ENCODE measurements around the gene NEK1.

NEK1 gene

DNA sequence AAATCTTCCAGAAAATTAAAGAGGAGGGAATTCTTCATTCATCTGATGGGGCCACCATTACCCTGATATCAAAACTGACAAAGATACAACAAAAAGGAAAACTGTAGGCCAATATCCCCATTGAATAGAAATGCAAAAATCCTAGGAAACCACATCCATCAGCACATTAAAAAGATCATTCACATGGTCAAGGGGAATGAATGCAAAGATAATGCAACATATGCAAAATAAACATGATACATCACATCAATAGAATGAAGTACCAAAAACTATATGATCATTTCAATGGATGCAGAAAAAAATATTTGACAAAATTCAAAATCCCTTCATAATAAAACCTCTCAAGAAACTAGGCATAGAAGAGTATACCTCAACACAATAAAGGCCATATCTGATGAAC, 232.7 kb downstream of the NEK1 start:
- Mint-ChIP-seq H3K4me1 (no peaks in the 10 kb centered on the region), H3K27ac (no peak overlapping the region), H3K9me3 (peaks cover 68% of the 10 kb centered on the region), H3K36me3 (ENCODE audit: low read depth) (peaks cover 10% of the 10 kb centered on the region), H3K27me3 (ENCODE audit: low read depth, poor library complexity) (peaks cover 3% of the 10 kb centered on the region), H3K4me3 (no peak overlapping the region)
- TF ChIP-seq, protein P1, sequence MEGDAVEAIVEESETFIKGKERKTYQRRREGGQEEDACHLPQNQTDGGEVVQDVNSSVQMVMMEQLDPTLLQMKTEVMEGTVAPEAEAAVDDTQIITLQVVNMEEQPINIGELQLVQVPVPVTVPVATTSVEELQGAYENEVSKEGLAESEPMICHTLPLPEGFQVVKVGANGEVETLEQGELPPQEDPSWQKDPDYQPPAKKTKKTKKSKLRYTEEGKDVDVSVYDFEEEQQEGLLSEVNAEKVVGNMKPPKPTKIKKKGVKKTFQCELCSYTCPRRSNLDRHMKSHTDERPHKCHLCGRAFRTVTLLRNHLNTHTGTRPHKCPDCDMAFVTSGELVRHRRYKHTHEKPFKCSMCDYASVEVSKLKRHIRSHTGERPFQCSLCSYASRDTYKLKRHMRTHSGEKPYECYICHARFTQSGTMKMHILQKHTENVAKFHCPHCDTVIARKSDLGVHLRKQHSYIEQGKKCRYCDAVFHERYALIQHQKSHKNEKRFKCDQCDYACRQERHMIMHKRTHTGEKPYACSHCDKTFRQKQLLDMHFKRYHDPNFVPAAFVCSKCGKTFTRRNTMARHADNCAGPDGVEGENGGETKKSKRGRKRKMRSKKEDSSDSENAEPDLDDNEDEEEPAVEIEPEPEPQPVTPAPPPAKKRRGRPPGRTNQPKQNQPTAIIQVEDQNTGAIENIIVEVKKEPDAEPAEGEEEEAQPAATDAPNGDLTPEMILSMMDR (IDR thresholded peaks at IDR 0.05): no peak
- no peak for DNase-seq

DNA sequence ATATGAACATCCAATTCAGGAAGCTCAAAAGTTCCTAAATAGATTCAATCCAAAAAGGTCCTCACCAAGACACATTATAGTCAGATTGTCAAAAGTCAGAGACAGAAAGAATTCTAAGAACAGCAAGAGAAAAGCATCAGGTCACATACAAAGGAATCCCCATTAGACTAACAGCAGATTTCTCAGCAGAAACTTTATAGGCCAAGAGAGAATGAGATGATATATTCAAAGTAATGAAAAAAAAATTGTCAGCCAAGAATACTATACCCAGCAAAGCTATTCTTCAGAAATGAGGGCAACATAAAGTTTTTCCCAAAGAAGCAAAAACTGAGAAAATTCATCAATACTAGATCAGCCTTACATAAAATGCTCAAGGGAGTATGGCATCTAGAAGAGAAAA, 235.0 kb downstream of the NEK1 start:
- Mint-ChIP-seq H3K27me3 (ENCODE audit: low read depth, poor library complexity) (peaks cover 3% of the 10 kb centered on the region), H3K36me3 (ENCODE audit: low read depth) (peaks cover 10% of the 10 kb centered on the region), H3K27ac (no peak overlapping the region), H3K4me1 (no peaks in the 10 kb centered on the region), H3K4me3 (no peak overlapping the region), H3K9me3 (peaks cover 64% of the 10 kb centered on the region)
- DNase-seq: no peak
- TF ChIP-seq, protein P1 (IDR thresholded peaks at IDR 0.05): no peak

DNA sequence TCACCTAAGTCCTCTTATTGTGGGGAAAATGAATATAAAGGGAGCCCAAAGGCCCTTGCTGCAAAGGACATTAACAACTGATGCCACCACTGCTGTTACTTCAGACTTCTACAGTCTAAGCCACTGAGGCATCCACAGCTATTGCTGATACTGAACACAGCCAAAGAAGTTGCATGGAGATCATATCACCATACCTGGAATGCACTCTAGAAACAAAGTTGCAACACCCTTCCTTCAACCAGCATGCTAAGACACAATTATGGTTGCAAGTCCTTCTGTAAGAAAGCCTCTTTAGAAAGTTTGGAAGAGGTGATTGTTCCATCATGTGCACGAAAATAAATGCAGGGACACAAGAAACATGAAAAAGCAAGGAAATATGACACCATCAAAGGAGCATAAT, 236.0 kb downstream of the NEK1 start:
- no peak overlapping the region for H3K4me3 Mint-ChIP-seq
- H3K4me1 Mint-ChIP-seq: no peaks in the 10 kb centered on the region
- no peak for DNase-seq
- H3K36me3 Mint-ChIP-seq (ENCODE audit: low read depth): peaks cover 10% of the 10 kb centered on the region
- H3K27ac Mint-ChIP-seq: no peak overlapping the region
- H3K27me3 Mint-ChIP-seq (ENCODE audit: low read depth, poor library complexity): peaks cover 3% of the 10 kb centered on the region
- TF ChIP-seq, protein P1 (IDR thresholded peaks at IDR 0.05): no peak
- peaks cover 56% of the 10 kb centered on the region for H3K9me3 Mint-ChIP-seq

DNA sequence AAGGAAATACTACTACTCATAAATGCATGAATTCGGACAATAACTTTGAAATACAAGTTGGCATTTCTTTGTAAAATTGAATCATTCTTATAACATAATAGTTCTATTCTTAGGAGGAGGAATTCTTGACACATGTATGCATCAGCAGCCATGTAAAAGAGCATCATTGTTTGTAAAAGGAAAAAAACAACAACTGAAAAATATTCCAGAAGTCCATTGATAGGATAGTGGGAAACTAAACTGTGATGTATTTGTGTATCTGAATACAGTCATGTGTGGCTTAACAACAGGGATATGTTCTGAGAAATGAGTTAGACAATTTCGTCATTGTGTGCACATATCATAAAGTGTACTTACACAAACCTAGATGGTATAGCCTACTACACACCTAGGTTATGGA, 239.6 kb downstream of the NEK1 start:
- DNase-seq: no peak
- H3K9me3 Mint-ChIP-seq: peaks cover 19% of the 10 kb centered on the region
- peaks cover 3% of the 10 kb centered on the region for H3K27me3 Mint-ChIP-seq (ENCODE audit: low read depth, poor library complexity)
- no peak overlapping the region for H3K27ac Mint-ChIP-seq
- H3K4me3 Mint-ChIP-seq: no peak overlapping the region
- no peaks in the 10 kb centered on the region for H3K4me1 Mint-ChIP-seq
- peaks cover 10% of the 10 kb centered on the region for H3K36me3 Mint-ChIP-seq (ENCODE audit: low read depth)
- TF ChIP-seq, protein P1 (IDR thresholded peaks at IDR 0.05): no peak

DNA sequence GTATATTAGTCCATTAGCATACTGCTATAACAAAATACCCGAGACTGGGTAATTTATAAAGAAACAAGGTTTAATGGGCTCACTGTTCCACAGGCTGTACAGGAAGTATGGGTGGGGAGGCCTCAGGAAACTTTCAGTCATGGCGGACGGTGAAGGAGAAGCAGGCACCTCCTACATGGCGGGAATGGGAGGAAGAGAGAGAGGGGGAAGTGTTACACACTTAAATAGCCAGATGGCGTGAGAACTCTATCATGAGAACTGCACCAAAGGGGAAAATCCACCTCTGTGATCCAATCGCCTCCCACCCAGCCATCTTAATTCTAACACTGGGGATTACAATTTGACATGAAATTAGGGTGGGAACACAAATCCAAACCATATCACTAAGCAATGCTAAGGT, 242.7 kb downstream of the NEK1 start:
- H3K27me3 Mint-ChIP-seq (ENCODE audit: low read depth, poor library complexity): no peaks in the 10 kb centered on the region
- H3K27ac Mint-ChIP-seq: no peak overlapping the region
- no peak overlapping the region for H3K4me3 Mint-ChIP-seq
- no peak for DNase-seq
- H3K9me3 Mint-ChIP-seq: peaks cover 17% of the 10 kb centered on the region
- TF ChIP-seq, protein P1 (IDR thresholded peaks at IDR 0.05): no peak
- H3K36me3 Mint-ChIP-seq (ENCODE audit: low read depth): peaks cover 7% of the 10 kb centered on the region
- H3K4me1 Mint-ChIP-seq: no peaks in the 10 kb centered on the region

DNA sequence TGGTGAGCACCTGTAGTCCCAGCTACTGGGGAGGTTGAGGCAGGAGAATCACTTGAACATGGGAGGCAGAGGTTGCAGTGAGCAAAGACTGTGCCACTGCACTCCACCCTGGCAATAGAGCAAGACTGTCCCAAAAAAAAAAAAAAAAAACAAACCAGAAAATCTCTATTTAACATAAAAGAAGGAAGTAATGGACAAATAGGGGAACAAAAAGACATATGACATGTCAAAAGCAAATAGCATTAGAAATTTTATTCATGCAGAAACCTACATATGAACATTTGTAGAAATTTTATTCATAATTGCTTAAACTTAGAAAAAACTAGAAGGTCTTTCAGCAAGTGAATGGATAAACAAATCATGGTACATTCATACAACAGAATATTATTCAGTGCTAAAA, 244.6 kb downstream of the NEK1 start:
- TF ChIP-seq, protein P1 (IDR thresholded peaks at IDR 0.05): no peak
- H3K36me3 Mint-ChIP-seq (ENCODE audit: low read depth): peaks cover 7% of the 10 kb centered on the region
- DNase-seq: no peak
- H3K27me3 Mint-ChIP-seq (ENCODE audit: low read depth, poor library complexity): no peaks in the 10 kb centered on the region
- H3K4me3 Mint-ChIP-seq: no peak overlapping the region
- H3K9me3 Mint-ChIP-seq: peaks cover 17% of the 10 kb centered on the region
- H3K27ac Mint-ChIP-seq: no peak overlapping the region
- no peaks in the 10 kb centered on the region for H3K4me1 Mint-ChIP-seq
